K562 (cell line): Measurements from ENCODE around the gene CARM1. TPM values are rescaled to one million over a fixed set of nuclear protein-coding genes. Genes with fewer than 3 reads are reported as not detected.

Source experiments
- ARID3B ChIP-seq: fragments of 250-450 bp; sonication (Bioruptor Pico); IDR thresholded peaks from 2 replicates; pipeline ENCODE4 v1.4.0; 2020; ENCODE audit warnings: borderline replicate concordance
- CBX3 ChIP-seq, 2 experiments: IDR thresholded peaks; 1 replicate in 1 of 2; 2 replicates in 1 of 2; pipeline ENCODE4 v1.6.1; 2012; ENCODE audit warnings: inconsistent platforms in 2 of 2, low read length in 2 of 2, borderline replicate concordance in 1 of 2, control low read depth in 1 of 2
- ESRRB ChIP-seq: fragments of 250-450 bp; sonication (Bioruptor Pico); IDR thresholded peaks from 2 replicates; pipeline ENCODE4 v1.5.0; 2020; ENCODE audit warnings: mild to moderate bottlenecking, moderate library complexity, borderline replicate concordance
- ETS1 ChIP-seq: conservative IDR thresholded peaks from 2 replicates; pipeline ENCODE4 v1.6.1; 2011; ENCODE audit warnings: low read depth, mild to moderate bottlenecking, low read length; ENCODE audit not compliant: control insufficient read depth
- KAT8 ChIP-seq: fragments of 450-650 bp; IDR thresholded peaks from 2 replicates; pipeline ENCODE4 v1.6.1; 2016; ENCODE audit warnings: low read depth, mild to moderate bottlenecking
- RB1 ChIP-seq: fragments of 450-650 bp; IDR thresholded peaks from 2 replicates; pipeline ENCODE4 v1.6.1; 2017; ENCODE audit warnings: low read depth, mild to moderate bottlenecking
- RBM15 ChIP-seq: fragments of 200-400 bp; formaldehyde crosslinking; IDR thresholded peaks from 2 replicates; pipeline ENCODE4 v1.6.1; 2018; ENCODE audit warnings: mild to moderate bottlenecking, low read length, moderate library complexity; ENCODE audit not compliant: insufficient read depth
- SAFB ChIP-seq: fragments of 200-400 bp; formaldehyde crosslinking; IDR thresholded peaks from 2 replicates; pipeline ENCODE4 v1.6.1; 2017; ENCODE audit warnings: low read depth, low read length, borderline replicate concordance
- TAF7 ChIP-seq: fragments of 450-650 bp; IDR thresholded peaks from 2 replicates; pipeline ENCODE4 v1.6.1; 2016; ENCODE audit warnings: missing genetic modification characterization, missing compliant biosample characterization
- TAL1 ChIP-seq: fragments of 450-650 bp; IDR thresholded peaks from 2 replicates; pipeline ENCODE4 v1.6.1; 2016; ENCODE audit warnings: mild to moderate bottlenecking
- TRIM28 ChIP-seq: fragments of 450-650 bp; IDR thresholded peaks from 2 replicates; pipeline ENCODE4 v1.6.1; 2017
- XRCC3 ChIP-seq: fragments of 450-650 bp; IDR thresholded peaks from 2 replicates; pipeline ENCODE4 v1.6.1; 2017; ENCODE audit warnings: mild to moderate bottlenecking, moderate library complexity
- ZNF311 ChIP-seq: fragments of 250-450 bp; sonication (Bioruptor Pico); IDR thresholded peaks from 2 replicates; pipeline ENCODE4 v1.4.0; 2020; ENCODE audit warnings: mild to moderate bottlenecking, moderate library complexity
- ZNF398 ChIP-seq: fragments of 250-450 bp; sonication (Bioruptor Pico); IDR thresholded peaks from 2 replicates; pipeline ENCODE4 v1.8.0; 2021; ENCODE audit warnings: moderate library complexity, mild to moderate bottlenecking, inconsistent platforms
- ZNF408 ChIP-seq: fragments of 250-450 bp; sonication (Bioruptor Pico); IDR thresholded peaks from 2 replicates; pipeline ENCODE4 v1.4.0; 2020; ENCODE audit warnings: low read depth, mild to moderate bottlenecking, moderate library complexity
- ZNF780A ChIP-seq: fragments of 250-450 bp; sonication (Bioruptor Pico); IDR thresholded peaks from 2 replicates; pipeline ENCODE4 v1.5.0; 2021; ENCODE audit warnings: mild to moderate bottlenecking
- polyA plus RNA-seq, 8 experiments: library from polyadenylated mRNA; depleted of rRNA in 4 of 8; stranded (reverse) in 5 of 8; unstranded in 3 of 8; fragments of >200 nt; fragmentation: Nextera tagmentation in 2 of 8; fragmentation: Illumina TruSeq in 1 of 8; extraction: Ambion mirVana in 2 of 8; extraction: Trizol in 1 of 8; gene quantifications; 2 replicates each; pipeline versions ENCODE4 v1.2.1 to v1.2.3, GENCODE V29; 2011 to 2014; ENCODE audit warnings: inconsistent platforms in 1 of 8, missing spikeins in 1 of 8
- total RNA-seq, 7 experiments: library from RNA; depleted of rRNA in 6 of 7; stranded (reverse); fragments of >200 nt in 6 of 7; fragmentation: Illumina TruSeq in 2 of 7; extraction: Trizol in 2 of 7; gene quantifications; 2 replicates each; pipeline versions ENCODE4 v1.2.1 to v1.2.3, GENCODE V29; 2011 to 2021; ENCODE audit warnings: low replicate concordance in 1 of 7
- TF ChIP-seq, protein P1 (sequence below): fragments of 200-400 bp; formaldehyde crosslinking; IDR thresholded peaks from 2 replicates; pipeline ENCODE4 v1.6.1; 2017; ENCODE audit warnings: mild to moderate bottlenecking, low read depth, low read length, moderate library complexity

The CARM1 gene
- total and polyA plus RNA-seq, 9 of the 15 experiments (the other 6 are each of a cell fraction or from before 2014, with no cell fraction given), result 0.36 to 86.0 (median 29.7) TPM

- TF ChIP-seq CBX3 (IDR thresholded peaks at IDR 0.05; ENCODE audit: borderline replicate concordance in 1 of 2, low read length in 2 of 2) (peak in 1 of 2 experiments; percentile 99; a peak in 2 of 3 replicates), ZNF408 (CRISPR knock-in tag) (no peak), TAL1 (no peak), ZNF311 (CRISPR knock-in tag) (peak; percentile 89), RBM15 (no peak), ZNF398 (CRISPR knock-in tag) (no peak), ARID3B (CRISPR knock-in tag) (peak; percentile 63; the same call in 1 of the 2 replicates), TAF7 (tag) (no peak), SAFB (peak; percentile 62; the same call in 1 of the 2 replicates), ZNF780A (CRISPR knock-in tag) (no peak), RB1 (peak; percentile 88), XRCC3 (no peak), KAT8 (no peak), TRIM28 (peak; percentile 81), ETS1 (no peak), ESRRB (CRISPR knock-in tag) (no peak)
- TF ChIP-seq, protein P1, sequence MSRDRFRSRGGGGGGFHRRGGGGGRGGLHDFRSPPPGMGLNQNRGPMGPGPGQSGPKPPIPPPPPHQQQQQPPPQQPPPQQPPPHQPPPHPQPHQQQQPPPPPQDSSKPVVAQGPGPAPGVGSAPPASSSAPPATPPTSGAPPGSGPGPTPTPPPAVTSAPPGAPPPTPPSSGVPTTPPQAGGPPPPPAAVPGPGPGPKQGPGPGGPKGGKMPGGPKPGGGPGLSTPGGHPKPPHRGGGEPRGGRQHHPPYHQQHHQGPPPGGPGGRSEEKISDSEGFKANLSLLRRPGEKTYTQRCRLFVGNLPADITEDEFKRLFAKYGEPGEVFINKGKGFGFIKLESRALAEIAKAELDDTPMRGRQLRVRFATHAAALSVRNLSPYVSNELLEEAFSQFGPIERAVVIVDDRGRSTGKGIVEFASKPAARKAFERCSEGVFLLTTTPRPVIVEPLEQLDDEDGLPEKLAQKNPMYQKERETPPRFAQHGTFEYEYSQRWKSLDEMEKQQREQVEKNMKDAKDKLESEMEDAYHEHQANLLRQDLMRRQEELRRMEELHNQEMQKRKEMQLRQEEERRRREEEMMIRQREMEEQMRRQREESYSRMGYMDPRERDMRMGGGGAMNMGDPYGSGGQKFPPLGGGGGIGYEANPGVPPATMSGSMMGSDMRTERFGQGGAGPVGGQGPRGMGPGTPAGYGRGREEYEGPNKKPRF, result no peak
Observed at GRCh38 chr19:10836479-10837330, 34.6 kb upstream of the CARM1 start (continued).
